ENCODE measurements around the gene CELF1.

GRCh38 chr11:47511917-47512316, 41.0 kb downstream of the CELF1 start:
- TF ChIP-seq CTCF (IDR thresholded peaks at IDR 0.05; ENCODE audit: insufficient read depth, low read length, poor library complexity, severe bottlenecking) = no peak
- TF ChIP-seq EZH2phosphoT487 (conservative IDR thresholded peaks at IDR 0.05; ENCODE audit: low read length) = no peak
